Fibroblast of upper back skin (primary cell): ENCODE measurements around the gene ZNF425.
A peak's percentile ranks its signal among the peaks of the same experiment; 100 is the strongest.
"Not testable (repeated sequence)": the region's sequence is repeated elsewhere in the genome, so short reads cannot be mapped to it uniquely, and the experiment has no call there.

Experiments used
- DNase-seq: peaks from one replicate; pipeline ENCODE4 v3.0.0-alpha.2; 2013

ZNF425 gene

DNA sequence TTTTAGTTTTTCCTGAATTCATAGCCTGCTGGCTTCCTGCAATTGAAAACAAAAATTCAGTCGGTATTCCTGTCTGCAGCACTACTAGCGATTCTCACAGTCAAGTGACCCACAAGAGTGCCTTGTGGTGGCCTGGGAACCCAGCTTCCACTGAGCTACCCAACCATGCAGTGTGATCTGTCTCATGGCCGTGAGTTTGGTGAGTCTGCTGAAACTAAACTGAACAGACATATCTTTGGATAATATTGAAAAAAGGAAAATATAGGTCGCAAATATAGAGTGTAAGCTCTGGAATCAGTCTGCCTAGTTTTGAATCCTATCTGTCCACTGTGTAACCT is 53.7 kb downstream of the ZNF425 start:
- DNase-seq: no peak

DNA sequence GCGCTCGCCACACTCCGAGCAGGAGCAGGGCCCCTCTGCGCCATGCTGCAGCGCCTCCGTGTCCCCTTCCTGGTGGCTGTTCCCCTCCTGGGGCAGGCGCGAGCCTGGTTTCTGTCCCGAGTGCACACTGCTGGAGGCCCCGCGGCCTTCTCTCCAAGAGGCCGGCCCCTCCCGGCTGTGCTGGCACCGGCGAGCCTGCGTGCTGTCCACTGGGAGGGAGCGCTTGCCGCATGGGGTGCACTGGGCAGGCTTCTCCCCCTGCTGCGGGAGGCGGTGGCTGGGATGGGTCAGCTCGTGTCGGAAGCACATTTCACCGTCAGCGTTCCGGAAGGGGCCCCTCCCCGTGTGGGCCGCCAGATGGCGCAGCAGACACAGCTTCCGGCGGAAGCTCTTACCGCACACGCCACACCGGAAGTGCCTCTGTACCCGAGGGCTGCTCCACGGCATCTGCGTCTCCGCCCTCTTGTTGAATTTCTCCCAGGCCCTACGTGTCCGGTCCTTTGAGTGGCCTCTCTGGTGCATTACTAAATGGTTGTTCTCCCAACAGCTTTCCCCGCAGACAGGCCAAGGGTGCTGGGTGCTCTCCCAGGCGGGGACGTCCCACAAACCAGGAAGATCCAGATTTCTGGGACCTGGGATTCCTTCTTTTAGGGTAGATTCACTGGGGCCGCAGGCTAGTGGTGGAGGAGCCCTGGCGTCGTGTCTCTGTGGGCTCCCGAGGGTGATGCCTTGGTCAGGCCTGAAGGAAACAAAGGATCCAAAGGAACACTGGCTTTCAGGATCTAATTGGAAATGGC is 54.3 kb downstream of the ZNF425 start:
- peak; percentile 7 for DNase-seq

DNA sequence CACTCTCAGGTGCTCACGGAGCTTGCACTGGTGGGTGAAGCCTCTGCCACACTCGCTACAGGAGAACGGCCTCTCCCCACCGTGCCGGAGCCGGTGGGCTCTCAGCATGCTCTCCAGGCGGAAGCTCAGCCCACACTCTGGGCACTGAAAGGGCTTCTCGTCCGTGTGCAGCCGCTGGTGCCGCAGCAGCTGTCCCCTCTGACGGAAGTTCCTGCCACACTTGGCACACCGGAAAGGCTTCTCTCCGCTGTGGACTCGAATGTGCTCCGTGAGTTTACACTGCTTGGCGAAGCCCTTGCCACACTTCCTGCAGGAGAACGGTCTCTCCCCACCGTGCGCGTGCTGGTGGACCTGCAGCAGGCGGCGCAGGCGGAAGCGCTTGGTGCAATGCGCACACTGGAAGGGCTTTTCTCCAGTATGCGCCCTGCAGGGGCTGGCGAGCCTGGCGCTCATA is 54.9 kb downstream of the ZNF425 start:
- no peak for DNase-seq

DNA sequence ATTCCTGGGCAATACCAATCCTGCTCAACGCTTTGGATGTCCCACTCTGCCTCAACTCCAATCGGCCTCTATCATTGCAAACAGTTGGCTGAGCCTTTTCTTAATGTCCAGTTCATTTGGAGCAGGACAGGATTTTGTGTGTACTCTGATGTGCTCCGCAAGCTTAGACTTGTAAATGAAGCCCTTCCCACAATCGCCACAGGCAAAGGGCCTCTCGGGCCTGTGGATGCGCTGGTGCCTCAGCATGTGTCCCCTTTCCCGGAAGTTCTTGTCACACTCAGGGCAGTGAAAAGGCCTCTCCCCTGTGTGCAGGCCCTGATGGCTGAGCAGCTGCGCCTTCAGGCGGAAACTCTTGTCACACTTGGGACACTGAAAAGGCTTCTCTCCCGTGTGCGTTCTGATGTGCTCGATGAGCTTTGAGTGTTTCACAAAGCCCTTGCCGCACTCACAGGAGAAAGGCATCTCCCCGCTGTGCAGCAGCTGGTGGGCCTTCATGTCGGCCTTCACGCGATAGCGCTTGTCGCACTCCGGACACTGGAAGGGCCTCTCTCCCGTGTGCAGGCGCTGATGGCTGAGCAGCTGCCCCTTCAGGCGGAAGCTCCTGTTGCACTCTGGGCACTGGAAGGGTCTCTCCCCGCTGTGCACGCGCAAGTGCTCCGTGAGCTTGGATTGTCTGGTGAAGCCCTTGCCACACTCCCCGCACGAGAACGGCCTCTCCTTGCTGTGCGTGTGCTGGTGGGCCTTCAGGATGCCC is 55.6 kb downstream of the ZNF425 start:
- DNase-seq: no peak

DNA sequence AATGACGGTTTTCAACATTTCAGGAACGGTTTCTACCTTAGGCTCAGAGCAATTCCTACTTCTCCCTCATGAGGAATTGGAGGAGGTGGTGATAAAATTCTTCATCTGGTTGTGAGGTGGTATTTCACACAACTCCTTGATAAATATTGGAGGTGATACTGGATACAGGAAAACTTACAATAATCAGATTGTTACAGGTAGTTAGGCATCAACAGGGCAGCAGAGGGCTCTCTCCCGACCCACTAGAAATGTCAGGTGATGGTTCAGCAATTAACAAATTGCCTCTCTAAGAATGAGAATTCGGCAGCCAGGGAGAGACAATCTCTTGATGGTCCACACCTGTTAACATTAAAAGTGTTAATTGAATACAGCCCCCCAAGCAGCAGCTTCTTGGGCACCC is 58.3 kb downstream of the ZNF425 start:
- no peak for DNase-seq

DNA sequence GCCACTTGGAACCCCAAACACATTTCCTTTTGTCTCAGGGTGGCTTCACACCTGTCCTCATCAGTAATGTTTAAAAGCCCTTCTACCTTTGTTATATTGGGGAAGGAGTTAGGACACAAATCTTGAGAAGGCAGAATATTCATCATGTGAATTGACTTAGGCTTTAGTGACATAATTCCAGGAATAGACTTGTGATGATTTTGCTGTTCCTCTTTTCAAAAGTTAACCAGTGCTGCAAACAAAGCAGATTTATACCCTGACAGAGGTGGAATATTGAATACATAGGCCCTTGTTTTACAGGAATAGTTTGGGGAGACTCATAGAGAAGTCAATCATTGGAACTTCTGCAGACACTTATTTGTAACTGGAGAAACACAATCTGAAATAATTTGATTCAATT is 62.6 kb downstream of the ZNF425 start:
- no peak for DNase-seq

DNA sequence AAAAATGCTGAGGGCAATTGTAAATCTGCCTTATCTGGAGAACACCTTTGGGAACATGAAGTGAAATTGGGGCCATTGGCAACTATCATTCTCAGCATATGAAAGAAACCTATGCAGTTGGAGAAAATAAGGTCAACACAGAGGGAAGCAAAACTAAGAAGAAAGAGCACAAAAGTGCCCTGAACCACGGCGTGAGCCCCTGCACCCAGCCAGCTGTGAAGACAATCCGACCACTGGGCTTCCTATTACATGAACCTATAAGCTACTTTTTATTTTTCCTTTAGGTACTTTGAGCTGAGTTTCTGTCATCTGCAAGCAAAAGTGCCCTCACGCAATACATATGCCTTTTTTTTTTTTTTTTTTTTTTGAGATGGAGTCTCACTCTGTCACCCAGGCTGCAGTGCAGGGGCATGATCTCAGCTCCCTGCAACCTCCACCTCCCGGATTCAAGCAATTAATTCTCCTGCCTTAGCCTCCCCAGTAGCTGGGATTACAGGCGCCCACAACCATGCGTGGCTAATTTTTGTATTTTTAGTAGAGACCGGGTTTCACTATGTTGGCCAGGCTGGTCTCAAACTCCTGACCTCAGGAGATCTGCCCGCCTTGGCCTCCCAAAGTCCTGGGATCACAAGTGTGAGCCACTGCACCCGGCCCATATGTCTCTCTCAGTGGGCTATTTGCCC is 63.8 kb downstream of the ZNF425 start:
- DNase-seq: not testable (repeated sequence)

DNA sequence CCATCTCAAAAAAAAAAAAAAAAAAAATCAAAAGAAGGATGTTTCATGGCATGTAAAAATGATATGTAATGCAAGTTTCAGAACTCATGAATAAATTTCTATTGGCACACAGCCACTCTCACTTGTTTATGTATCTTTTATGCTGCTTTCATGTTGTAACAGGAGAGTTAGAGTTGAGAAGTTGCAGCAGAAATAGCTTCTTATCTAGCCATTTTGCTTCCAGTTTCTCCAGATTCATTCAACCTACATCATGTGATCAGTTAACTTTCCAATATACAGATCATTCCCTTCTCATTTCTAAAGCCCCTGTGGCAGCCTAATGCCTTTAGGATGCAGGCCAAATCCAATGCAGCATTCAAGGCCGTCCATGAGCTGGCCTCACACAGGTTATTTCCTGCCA is 66.0 kb downstream of the ZNF425 start:
- peak; percentile 7 for DNase-seq

DNA sequence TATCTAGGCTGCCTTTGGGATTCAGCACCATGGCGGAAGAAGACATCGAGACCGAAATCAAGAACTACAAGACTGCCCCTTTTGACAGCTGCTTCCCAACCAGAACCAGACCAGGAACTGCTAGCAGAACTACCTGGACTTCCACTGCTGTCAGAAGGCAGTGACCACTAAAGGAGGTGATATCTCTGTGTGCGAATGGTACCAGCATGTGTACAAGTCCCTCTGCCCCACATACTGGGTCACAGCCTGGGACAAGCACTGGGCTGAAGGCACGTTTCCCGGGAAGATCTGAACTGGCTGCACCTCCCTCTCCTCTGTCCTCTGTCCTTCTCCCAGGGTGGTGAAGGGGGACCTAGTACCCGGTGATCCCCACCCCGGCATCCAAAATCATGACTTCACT is 72.2 kb downstream of the ZNF425 start:
- no peak for DNase-seq

DNA sequence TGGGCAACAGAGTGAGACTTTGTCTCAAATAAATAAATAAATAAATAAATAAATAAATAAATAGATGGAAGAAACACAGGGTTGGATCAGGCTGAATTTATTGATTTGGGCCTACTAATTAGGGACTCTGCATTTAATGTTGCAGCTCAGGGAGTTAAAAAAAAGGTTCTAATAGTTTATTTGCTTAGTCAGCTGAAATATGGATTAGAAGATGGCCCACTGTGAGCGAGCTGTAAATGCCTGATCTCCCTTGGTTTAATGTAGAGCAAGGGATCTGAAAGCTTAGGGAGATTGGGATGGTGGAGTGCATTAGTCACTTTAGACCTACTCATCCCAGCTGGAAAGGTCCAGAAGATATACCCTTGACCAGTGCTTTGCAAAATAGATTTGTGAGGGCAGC is 72.7 kb downstream of the ZNF425 start:
- DNase-seq: no peak
